ENCODE data around the gene MOB3A. TPM values are rescaled to one million over a fixed set of nuclear protein-coding genes. Genes with fewer than 3 reads are reported as not detected.
A peak's percentile ranks its signal among the peaks of the same experiment; 100 is the strongest.
"Not testable (repeated sequence)": the region's sequence is repeated elsewhere in the genome, so short reads cannot be mapped to it uniquely, and the experiment has no call there.

The MOB3A gene
- total RNA-seq, 1 donor from 2014 or later: 15.8 TPM

- Histone ChIP-seq H3K27me3 (ENCODE audit: control insufficient read depth, insufficient read depth, low read length) (no peaks in the 10 kb centered on the region), H3K4me3 (ENCODE audit: low read depth, low read length) (peak overlapping the region; percentile 1), H3K36me3 (ENCODE audit: control insufficient read depth, insufficient read depth, low read length) (peaks cover 2% of the 10 kb centered on the region)
- no peak for FAIRE-seq
- peak; percentile 16 for DNase-seq (ENCODE audit: low read depth)
- TF ChIP-seq CTCF (IDR thresholded peaks at IDR 0.05; ENCODE audit: insufficient read depth, low read length, severe bottlenecking): no peak
These were observed 6.4 kb downstream of the MOB3A start for GRCh38 chr19:2089727-2090053.

- FAIRE-seq (peak; percentile 32), DNase-seq (ENCODE audit: low read depth) (peak; percentile 95)
- Histone ChIP-seq H3K36me3 (ENCODE audit: control insufficient read depth, insufficient read depth, low read length) (peaks cover 2% of the 10 kb centered on the region), H3K4me3 (ENCODE audit: low read depth, low read length) (no peak overlapping the region), H3K27me3 (ENCODE audit: control insufficient read depth, insufficient read depth, low read length) (no peaks in the 10 kb centered on the region)
- peak; percentile 27 for TF ChIP-seq CTCF (IDR thresholded peaks at IDR 0.05; ENCODE audit: insufficient read depth, low read length, severe bottlenecking)
These were observed 7.0 kb downstream of the MOB3A start for GRCh38 chr19:2089001-2089711.

- DNase-seq (ENCODE audit: low read depth) (no peak), FAIRE-seq (no peak)
- Histone ChIP-seq H3K4me3 (ENCODE audit: low read depth, low read length) (no peak overlapping the region), H3K36me3 (ENCODE audit: control insufficient read depth, insufficient read depth, low read length) (peaks cover 10% of the 10 kb centered on the region), H3K27me3 (ENCODE audit: control insufficient read depth, insufficient read depth, low read length) (no peaks in the 10 kb centered on the region)
- no peak for TF ChIP-seq CTCF (IDR thresholded peaks at IDR 0.05; ENCODE audit: insufficient read depth, low read length, severe bottlenecking)
These were observed 8.5 kb downstream of the MOB3A start for GRCh38 chr19:2087621-2088100.

GRCh38 chr19:2086695-2087620, 9.2 kb downstream of the MOB3A start:
- H3K36me3 ChIP-seq (ENCODE audit: control insufficient read depth, insufficient read depth, low read length): peaks cover 11% of the 10 kb centered on the region
- H3K4me3 ChIP-seq (ENCODE audit: low read depth, low read length); FAIRE-seq; H3K27me3 ChIP-seq (ENCODE audit: control insufficient read depth, insufficient read depth, low read length): not testable (repeated sequence)
- DNase-seq (ENCODE audit: low read depth): peak; percentile 97

GRCh38 chr19:2084993-2085720, 11.0 kb downstream of the MOB3A start:
- DNase-seq (ENCODE audit: low read depth) (peak; percentile 8), FAIRE-seq (no peak)
- H3K4me3 ChIP-seq (ENCODE audit: low read depth, low read length): no peak overlapping the region
- H3K27me3 ChIP-seq (ENCODE audit: control insufficient read depth, insufficient read depth, low read length): no peaks in the 10 kb centered on the region
- peaks cover 13% of the 10 kb centered on the region for H3K36me3 ChIP-seq (ENCODE audit: control insufficient read depth, insufficient read depth, low read length)
- no peak for TF ChIP-seq CTCF (IDR thresholded peaks at IDR 0.05; ENCODE audit: insufficient read depth, low read length, severe bottlenecking)

All from bronchial epithelial cell (primary cell).